GM19438 (cell line): ENCODE results near the gene KLRD1.
"Not testable (repeated sequence)": the region's sequence is repeated elsewhere in the genome, so short reads cannot be mapped to it uniquely, and the experiment has no call there.

Experiments used
- ATAC-seq: cut with Tn5 transposase; IDR thresholded peaks from one replicate; pipeline ENCODE4 v1.9.1; 2021; ENCODE audit warnings: low read depth; ENCODE audit not compliant: unreplicated experiment

Gene KLRD1

GRCh38 chr12:10367714-10368113, 60.0 kb downstream of the KLRD1 start:
- ATAC-seq: not testable (repeated sequence)

GRCh38 chr12:10368206-10369171, 60.8 kb downstream of the KLRD1 start:
- no peak for ATAC-seq

- ATAC-seq: no peak
Measured at GRCh38 chr12:10369557-10370415, 62.1 kb downstream of the KLRD1 start.

- not testable (repeated sequence) for ATAC-seq
Measured at GRCh38 chr12:10371893-10372535, 64.3 kb downstream of the KLRD1 start.

GRCh38 chr12:10372559-10372958, 64.9 kb downstream of the KLRD1 start:
- ATAC-seq: no peak

GRCh38 chr12:10374624-10375018, 67.0 kb downstream of the KLRD1 start:
- no peak for ATAC-seq

GRCh38 chr12:10378737-10379136, 71.1 kb downstream of the KLRD1 start:
- not testable (repeated sequence) for ATAC-seq
